IMR-90 (cell line): ENCODE measurements around the gene SNX25. TPM values are rescaled to one million over a fixed set of nuclear protein-coding genes. Genes with fewer than 3 reads are reported as not detected.
"Not testable (repeated sequence)": the region's sequence is repeated elsewhere in the genome, so short reads cannot be mapped to it uniquely, and the experiment has no call there.

Experiments used
- ATAC-seq: fragments of 200-7000 bp; cut with Tn5 transposase; 2 replicates; pipeline ENCODE4 v1.9.1; 2020; ENCODE audit warnings: low read depth, mild to moderate bottlenecking, moderate library complexity
- BruUV-seq: library from RNA; stranded (reverse); fragments of 400-500 nt; replicated peaks from 2 replicates; lab custom pipeline; 2021; lab: Mats Ljungman, UMichigan
- CTCF ChIA-PET: fragments of 300-600 bp; formaldehyde crosslinking; extraction: SDS; loops from one replicate; lab custom pipeline; 2021; ENCODE audit warnings: antibody characterized with exemption; lab: Yijun Ruan, JAX
- POLR2A ChIA-PET: fragments of 300-600 bp; sonication (Branson Sonifier 250); formaldehyde crosslinking; loops from one replicate; lab custom pipeline; 2022; ENCODE audit warnings: antibody characterized with exemption; ENCODE audit not compliant: unreplicated experiment; lab: Charles Lee
- DNase-seq: peaks from one replicate; pipeline ENCODE4 v3.0.0; 2013
- H2AFZ ChIP-seq: replicated peaks from 2 replicates; pipeline ENCODE3; 2013; ENCODE audit warnings: low read length, mild to moderate bottlenecking; ENCODE audit not compliant: poor library complexity
- H2AK5ac ChIP-seq: 2 replicates; pipeline ENCODE4 v1.6.1; 2013; ENCODE audit warnings: low read depth, low read length, inconsistent platforms
- H2AK9ac ChIP-seq: replicated peaks from 2 replicates; pipeline ENCODE3; 2013; ENCODE audit warnings: mild to moderate bottlenecking, low read depth, low read length, moderate library complexity; ENCODE audit not compliant: poor library complexity
- H2BK120ac ChIP-seq: 2 replicates; pipeline ENCODE4 v1.6.1; 2013; ENCODE audit warnings: low read depth, low read length, inconsistent platforms
- H2BK15ac ChIP-seq: 3 replicates; pipeline ENCODE4 v1.6.1; 2013; ENCODE audit warnings: low read depth, low read length, inconsistent platforms
- H2BK20ac ChIP-seq: 2 replicates; pipeline ENCODE4 v1.6.1; 2013; ENCODE audit warnings: low read depth, mild to moderate bottlenecking, inconsistent platforms, low read length, moderate library complexity
- H2BK5ac ChIP-seq: 2 replicates; pipeline ENCODE4 v1.6.1; 2013; ENCODE audit warnings: mild to moderate bottlenecking, low read depth, low read length, inconsistent platforms; ENCODE audit not compliant: poor library complexity, severe bottlenecking
- H3K14ac ChIP-seq: replicated peaks from 2 replicates; pipeline ENCODE4 v1.6.1; 2013; ENCODE audit warnings: low read depth, low read length, inconsistent platforms
- H3K18ac ChIP-seq: 2 replicates; pipeline ENCODE4 v1.6.1; 2013; ENCODE audit warnings: low read depth, low read length, control low read depth
- H3K23ac ChIP-seq: 2 replicates; pipeline ENCODE4 v1.6.1; 2013; ENCODE audit warnings: low read depth, low read length, inconsistent platforms
- H3K27ac ChIP-seq: 2 replicates; pipeline ENCODE4 v1.5.1; 2013; ENCODE audit warnings: mild to moderate bottlenecking, control low read depth, low read length; ENCODE audit not compliant: insufficient read depth
- H3K27me3 ChIP-seq: 2 replicates; pipeline ENCODE4 v1.6.1; 2013; ENCODE audit warnings: low read length; ENCODE audit not compliant: control insufficient read depth, insufficient read depth
- H3K36me3 ChIP-seq: 2 replicates; pipeline ENCODE4 v1.6.1; 2013; ENCODE audit warnings: low read length, mixed read lengths; ENCODE audit not compliant: control insufficient read depth, insufficient read depth
- H3K4ac ChIP-seq: 2 replicates; pipeline ENCODE4 v1.6.1; 2013; ENCODE audit warnings: low read depth, low read length, inconsistent platforms
- H3K4me1 ChIP-seq: 2 replicates; pipeline ENCODE4 v1.6.1; 2013; ENCODE audit warnings: low read length, mixed read lengths; ENCODE audit not compliant: control insufficient read depth, insufficient read depth
- H3K4me2 ChIP-seq: 2 replicates; pipeline ENCODE4 v1.6.1; 2013; ENCODE audit warnings: low read depth, mild to moderate bottlenecking, control low read depth, low read length, moderate library complexity
- H3K4me3 ChIP-seq: 2 replicates; pipeline ENCODE4 v1.5.1; 2013; ENCODE audit warnings: low read depth, mild to moderate bottlenecking, control low read depth, low read length, moderate library complexity; ENCODE audit not compliant: insufficient read depth
- H3K56ac ChIP-seq: 2 replicates; pipeline ENCODE4 v1.6.1; 2013; ENCODE audit warnings: low read length, inconsistent platforms; ENCODE audit not compliant: insufficient read depth; ENCODE audit errors: extremely low read depth
- H3K79me1 ChIP-seq, 2 experiments: 2 replicates each; pipeline ENCODE4 v1.6.1; 2013; ENCODE audit warnings: low read length in 2 of 2, inconsistent platforms in 1 of 2, low read depth in 1 of 2
- H3K9ac ChIP-seq: 2 replicates; pipeline ENCODE4 v1.6.1; 2013; ENCODE audit warnings: low read depth, low read length, control low read depth
- H3K9me1 ChIP-seq: 2 replicates; pipeline ENCODE4 v1.6.1; 2013; ENCODE audit warnings: low read length, inconsistent platforms; ENCODE audit not compliant: insufficient read depth
- H3K9me3 ChIP-seq: 2 replicates; pipeline ENCODE4 v1.6.1; 2013; ENCODE audit warnings: low read length; ENCODE audit not compliant: control insufficient read depth, insufficient read depth
- H4K20me1 ChIP-seq: 2 replicates; pipeline ENCODE4 v1.6.1; 2013; ENCODE audit warnings: low read length, inconsistent platforms; ENCODE audit not compliant: insufficient read depth
- H4K5ac ChIP-seq: 2 replicates; pipeline ENCODE4 v1.6.1; 2013; ENCODE audit warnings: mild to moderate bottlenecking, low read depth, low read length, control low read depth
- H4K8ac ChIP-seq, 2 experiments: 2 replicates each; pipeline ENCODE4 v1.6.1; 2013; ENCODE audit warnings: low read depth in 2 of 2, low read length in 2 of 2, control low read depth in 1 of 2, inconsistent platforms in 1 of 2
- H4K91ac ChIP-seq: 2 replicates; pipeline ENCODE4 v1.6.1; 2013; ENCODE audit warnings: low read depth, low read length, inconsistent platforms; ENCODE audit not compliant: insufficient read depth
- CEBPB ChIP-seq: IDR thresholded peaks from 2 replicates; pipeline ENCODE4 v1.6.1; 2012; ENCODE audit warnings: low read depth, low read length, improper control_type of control experiment
- CHD1 ChIP-seq: IDR thresholded peaks from 2 replicates; pipeline ENCODE4 v1.6.1; 2012; ENCODE audit warnings: low read depth, low read length, improper control_type of control experiment
- WGBS, 2 experiments: methylation state at CpG; one replicate each; pipeline versions ENCODE4 v1.1.5 to v1.1.7; 2013; ENCODE audit warnings: missing lambda C conversion rate in 2 of 2; ENCODE audit not compliant: insufficient read length in 1 of 2; ENCODE audit errors: extremely low coverage in 2 of 2; 5-methylcytosine and 5-hydroxymethylcytosine counted together
- dilution Hi-C: fragments of 300-500 bp; cut with HindIII; formaldehyde crosslinking; loops from one replicate; pipeline ENCODE4 v1.14.3; 2018; ENCODE audit warnings: low sequenced_read_pairs; ENCODE audit not compliant: unreplicated experiment
- in situ Hi-C: fragments of 300-500 bp; cut with MboI; formaldehyde crosslinking; loops from 3 replicates; pipeline ENCODE4 v1.14.3; 2019; ENCODE audit warnings: low sequenced_read_pairs, inconsistent platforms, mixed read lengths
- intact Hi-C: fragments of 100-400 bp; cut with micrococcal nuclease; formaldehyde crosslinking; loops from 2 replicates; pipeline ENCODE4 v1.10.0; 2022
- polyA plus RNA-seq, 3 experiments: library from polyadenylated mRNA; depleted of rRNA; stranded (reverse); fragments of >200 nt; gene quantifications; 2 replicates each; pipeline ENCODE4 v1.2.3, GENCODE V29; 2012; ENCODE audit warnings: low replicate concordance in 1 of 3
- total RNA-seq: library from RNA; depleted of rRNA; stranded (reverse); fragments of >200 nt; gene quantifications from 2 replicates; pipeline ENCODE4 v1.2.3, GENCODE V29; 2012
- TF ChIP-seq, protein P1 (sequence below): fragments of 150-350 bp; IDR thresholded peaks from 2 replicates; pipeline ENCODE4 v1.6.1; 2016; ENCODE audit warnings: low read depth, mild to moderate bottlenecking, low read length, moderate library complexity, borderline replicate concordance
- TF ChIP-seq, protein P2 (sequence below): fragments of 150-350 bp; IDR thresholded peaks from 2 replicates; pipeline ENCODE4 v1.6.1; 2017; ENCODE audit warnings: mild to moderate bottlenecking, antibody characterized with exemption, low read length, low read depth

Gene SNX25
- total and polyA plus RNA-seq, 2 of the 4 experiments (the other 2 are of a cell fraction): 11.4 to 28.3 TPM

DNA sequence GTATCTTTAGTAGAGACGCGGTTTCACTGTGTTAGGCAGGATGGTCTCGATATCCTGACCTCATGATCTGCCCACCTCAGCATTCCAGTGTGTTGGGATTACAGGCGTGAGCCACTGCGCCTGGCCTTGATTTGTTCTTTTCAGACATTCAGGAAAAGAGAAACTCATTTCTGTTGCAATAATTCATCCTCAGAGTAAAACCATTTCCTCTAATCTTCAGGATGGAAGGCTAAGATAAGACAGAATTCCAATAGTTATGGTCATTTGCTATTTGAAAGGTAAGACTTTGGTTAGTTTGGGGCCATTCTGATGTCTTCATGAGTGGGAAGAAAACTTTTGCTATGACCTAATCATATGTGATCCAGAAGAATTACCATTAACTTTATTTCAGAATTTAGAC is 103.3 kb downstream of the SNX25 start:
- Histone ChIP-seq H2AFZ (no peak overlapping the region), H3K4me2 (no peak overlapping the region), H3K18ac (no peak overlapping the region), H3K27ac (no peak overlapping the region), H3K9me1 (peaks cover 5% of the 10 kb centered on the region; the same call in 1 of the 2 replicates), H2BK5ac (no peak overlapping the region), H2BK15ac (no peak overlapping the region), H2AK9ac (no peak overlapping the region), H3K9ac (no peak overlapping the region), H4K20me1 (no peaks in the 10 kb centered on the region), H3K4ac (no peak overlapping the region), H4K8ac (no peak overlapping the region), H3K79me1 (peaks cover 10% of the 10 kb centered on the region in 2 experiments; a peak in 1 of 4 replicates), H4K91ac (no peak overlapping the region), H2BK120ac (no peak overlapping the region), H3K27me3 (no peaks in the 10 kb centered on the region), H2BK20ac (no peak overlapping the region), H3K4me1 (no peaks in the 10 kb centered on the region), H3K36me3 (peaks cover 11% of the 10 kb centered on the region), H3K4me3 (no peak overlapping the region), H2AK5ac (no peak overlapping the region), H3K56ac (no peak overlapping the region), H4K5ac (no peak overlapping the region), H3K14ac (no peak overlapping the region), H3K9me3 (no peaks in the 10 kb centered on the region), H3K23ac (no peak overlapping the region)
- POLR2A ChIA-PET: no interaction called here
- in situ Hi-C loops: no loop called here
- DNase-seq (peak; percentile 43), ATAC-seq (no peak)
- intact Hi-C loops: no loop called here
- TF ChIP-seq, protein P1, sequence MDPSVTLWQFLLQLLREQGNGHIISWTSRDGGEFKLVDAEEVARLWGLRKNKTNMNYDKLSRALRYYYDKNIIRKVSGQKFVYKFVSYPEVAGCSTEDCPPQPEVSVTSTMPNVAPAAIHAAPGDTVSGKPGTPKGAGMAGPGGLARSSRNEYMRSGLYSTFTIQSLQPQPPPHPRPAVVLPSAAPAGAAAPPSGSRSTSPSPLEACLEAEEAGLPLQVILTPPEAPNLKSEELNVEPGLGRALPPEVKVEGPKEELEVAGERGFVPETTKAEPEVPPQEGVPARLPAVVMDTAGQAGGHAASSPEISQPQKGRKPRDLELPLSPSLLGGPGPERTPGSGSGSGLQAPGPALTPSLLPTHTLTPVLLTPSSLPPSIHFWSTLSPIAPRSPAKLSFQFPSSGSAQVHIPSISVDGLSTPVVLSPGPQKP: no peak
- TF ChIP-seq CEBPB (0 out of 2 replicates have a peak, but pooled peaks have one; percentile 21), CHD1 (no peak)
- TF ChIP-seq, protein P2, sequence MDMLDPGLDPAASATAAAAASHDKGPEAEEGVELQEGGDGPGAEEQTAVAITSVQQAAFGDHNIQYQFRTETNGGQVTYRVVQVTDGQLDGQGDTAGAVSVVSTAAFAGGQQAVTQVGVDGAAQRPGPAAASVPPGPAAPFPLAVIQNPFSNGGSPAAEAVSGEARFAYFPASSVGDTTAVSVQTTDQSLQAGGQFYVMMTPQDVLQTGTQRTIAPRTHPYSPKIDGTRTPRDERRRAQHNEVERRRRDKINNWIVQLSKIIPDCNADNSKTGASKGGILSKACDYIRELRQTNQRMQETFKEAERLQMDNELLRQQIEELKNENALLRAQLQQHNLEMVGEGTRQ: no peak
- BruUV-seq: no TSS peak
- WGBS, 2 experiments: no CpG with 5 or more reads among the region's 5 CpGs
- dilution Hi-C loops: no loop called here
- CTCF ChIA-PET: no interaction called here

DNA sequence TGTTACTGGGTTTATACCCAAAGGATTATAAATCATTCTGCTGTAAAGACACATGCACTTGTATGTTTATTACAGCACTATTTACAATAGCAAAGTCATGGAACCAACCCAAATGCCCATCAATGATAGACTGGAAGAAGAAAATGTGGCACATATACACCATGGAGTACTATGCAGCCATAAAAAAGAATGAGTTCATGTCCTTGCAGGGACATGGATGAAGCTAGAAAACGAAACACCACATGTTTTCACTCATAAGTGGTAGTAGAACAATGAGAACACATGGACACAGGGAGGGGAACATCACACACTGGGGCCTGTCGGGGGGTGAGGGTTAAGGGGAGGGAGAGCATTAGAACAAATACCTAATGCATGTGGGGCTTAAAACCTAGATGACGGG is 108.1 kb downstream of the SNX25 start:
- BruUV-seq, dilution Hi-C loops: not testable (repeated sequence)

More for the DNA sequence above, 108.1 kb downstream of the SNX25 start:
- H4K91ac ChIP-seq, H3K4ac ChIP-seq, H3K9me1 ChIP-seq, H2BK120ac ChIP-seq, H2AFZ ChIP-seq, CTCF ChIA-PET, ATAC-seq, H2BK20ac ChIP-seq, POLR2A ChIA-PET, intact Hi-C loops, in situ Hi-C loops, H3K79me1 ChIP-seq, H3K4me3 ChIP-seq, H2AK5ac ChIP-seq, H3K36me3 ChIP-seq, H4K20me1 ChIP-seq, H3K56ac ChIP-seq, H3K23ac ChIP-seq, H3K4me1 ChIP-seq, H3K9me3 ChIP-seq, H2BK5ac ChIP-seq, H3K14ac ChIP-seq, H4K8ac ChIP-seq, H3K27me3 ChIP-seq, H3K18ac ChIP-seq, H3K27ac ChIP-seq, H3K4me2 ChIP-seq, H4K5ac ChIP-seq, H2AK9ac ChIP-seq, H2BK15ac ChIP-seq, H3K9ac ChIP-seq, DNase-seq: not testable (repeated sequence)
- WGBS, 2 experiments: no CpG with 5 or more reads among the region's 3 CpGs
